Uterus (tissue), 2 donors: ENCODE results near the gene CLDND2.

Source experiments
- CTCF ChIP-seq, 4 experiments: fragments of 200-600 bp in 2 of 4; fragments of 450-650 bp in 2 of 4; sonication (generic) in 2 of 4; IDR thresholded peaks; one replicate each; pipeline ENCODE4 v1.5.1; 2016 to 2019; ENCODE audit warnings: antibody characterized with exemption in 4 of 4, mild to moderate bottlenecking in 2 of 4, moderate library complexity in 1 of 4
- POLR2A ChIP-seq, 2 donors: fragments of 450-650 bp; IDR thresholded peaks; one replicate each; pipeline ENCODE4 v1.6.1; 2016; ENCODE audit warnings: antibody characterized with exemption in 2 of 2, mild to moderate bottlenecking in 1 of 2, moderate library complexity in 1 of 2

- TF ChIP-seq POLR2A (IDR thresholded peaks at IDR 0.05) (no peak), CTCF (IDR thresholded peaks at IDR 0.05) (no peak)
Measured at GRCh38 chr19:51317376-51317775, 51.4 kb downstream of the CLDND2 start.
